Neural cell (in vitro differentiated cells): ENCODE data around the gene TMEM202. TPM values are rescaled to one million over a fixed set of nuclear protein-coding genes. Genes with fewer than 3 reads are reported as not detected.

ENCODE experiments used
- H2AFZ ChIP-seq: fragments of 200-600, 300-800 bp; sonication (generic), shearing (Covaris generic); 2 replicates; pipeline ENCODE4 v1.6.0; 2014; ENCODE audit warnings: low read depth, mild to moderate bottlenecking, antibody characterized with exemption, low read length, moderate library complexity
- H3F3A ChIP-seq: fragments of 200-600 bp; shearing (Covaris generic); 2 replicates; pipeline ENCODE4 v1.6.1; 2016; ENCODE audit warnings: mild to moderate bottlenecking, moderate library complexity, mixed read lengths, antibody characterized with exemption, low read length; ENCODE audit not compliant: insufficient read depth, poor library complexity, severe bottlenecking
- H3K27ac ChIP-seq: fragments of 200-600, 300-800 bp; sonication (generic), shearing (Covaris generic); 2 replicates; pipeline ENCODE4 v1.5.1; 2014; ENCODE audit warnings: mild to moderate bottlenecking, low read length, moderate library complexity
- H3K27me3 ChIP-seq: fragments of 300-800, 200-600 bp; sonication (generic), shearing (Covaris generic); 2 replicates; pipeline ENCODE4 v1.6.0; 2014; ENCODE audit warnings: mild to moderate bottlenecking, low read depth, low read length, moderate library complexity; ENCODE audit not compliant: insufficient read depth
- H3K36me3 ChIP-seq: fragments of 300-800, 200-600 bp; sonication (generic), shearing (Covaris generic); 2 replicates; pipeline ENCODE4 v1.5.1; 2014; ENCODE audit warnings: mild to moderate bottlenecking, antibody characterized with exemption, low read length, moderate library complexity; ENCODE audit not compliant: insufficient read depth
- H3K4me2 ChIP-seq: fragments of 300-800, 200-600 bp; sonication (generic), shearing (Covaris generic); 2 replicates; pipeline ENCODE4 v1.6.0; 2014; ENCODE audit warnings: mild to moderate bottlenecking, low read length
- H3K4me3 ChIP-seq: fragments of 300-800, 200-600 bp; sonication (generic), shearing (Covaris generic); 2 replicates; pipeline ENCODE4 v1.5.1; 2014; ENCODE audit warnings: mild to moderate bottlenecking, low read length, moderate library complexity
- H3K79me2 ChIP-seq: fragments of 200-600 bp; shearing (Covaris generic); replicated peaks from 2 replicates; pipeline ENCODE4 v1.6.0; 2014; ENCODE audit warnings: mild to moderate bottlenecking, low read length, moderate library complexity; ENCODE audit not compliant: insufficient read depth
- H3K9ac ChIP-seq: fragments of 300-800, 200-600 bp; sonication (generic), shearing (Covaris generic); 2 replicates; pipeline ENCODE4 v1.6.1; 2016; ENCODE audit warnings: mild to moderate bottlenecking, low read length, mixed read lengths
- H3K9me2 ChIP-seq: fragments of 200-600 bp; shearing (Covaris generic); 2 replicates; pipeline ENCODE4 v1.6.1; 2016; ENCODE audit warnings: mild to moderate bottlenecking, low read length, mixed read lengths; ENCODE audit not compliant: insufficient read depth
- H3K9me3 ChIP-seq: fragments of 200-600, 300-800 bp; sonication (generic), shearing (Covaris generic); 2 replicates; pipeline ENCODE4 v1.6.1; 2016; ENCODE audit warnings: mild to moderate bottlenecking, mixed run types, low read length, moderate library complexity, mixed read lengths
- H4K20me1 ChIP-seq: fragments of 200-600 bp; shearing (Covaris generic); 2 replicates; pipeline ENCODE4 v1.6.1; 2016; ENCODE audit warnings: mild to moderate bottlenecking, mixed run types; ENCODE audit not compliant: insufficient read depth
- EP300 ChIP-seq: fragments of 450-650 bp; conservative IDR thresholded peaks from 2 replicates; pipeline ENCODE4 v1.6.1; 2014; ENCODE audit warnings: antibody characterized with exemption, mild to moderate bottlenecking, moderate library complexity; ENCODE audit not compliant: poor library complexity, severe bottlenecking
- EZH2 ChIP-seq: fragments of 200-600, 300-800 bp; shearing (Covaris generic), sonication (generic); IDR thresholded peaks from 2 replicates; pipeline ENCODE4 v1.6.1; 2014; ENCODE audit warnings: antibody characterized with exemption, low read length, borderline replicate concordance, mild to moderate bottlenecking; ENCODE audit not compliant: insufficient read depth, poor library complexity, severe bottlenecking
- MXI1 ChIP-seq: fragments of 450-650 bp; conservative IDR thresholded peaks from 2 replicates; pipeline ENCODE4 v1.6.1; 2014; ENCODE audit warnings: antibody characterized with exemption, mild to moderate bottlenecking; ENCODE audit not compliant: poor library complexity, severe bottlenecking
- POLR2AphosphoS5 ChIP-seq: IDR thresholded peaks from 2 replicates; pipeline ENCODE4 v1.6.1; 2012
- RAD21 ChIP-seq: fragments of 450-650 bp; conservative IDR thresholded peaks from 2 replicates; pipeline ENCODE4 v1.6.1; 2014; ENCODE audit warnings: antibody characterized with exemption, mild to moderate bottlenecking, moderate library complexity
- REST ChIP-seq: IDR thresholded peaks from 2 replicates; pipeline ENCODE4 v1.6.1; 2012; ENCODE audit warnings: borderline replicate concordance
- SMC3 ChIP-seq: fragments of 450-650 bp; conservative IDR thresholded peaks from 2 replicates; pipeline ENCODE4 v1.6.1; 2014; ENCODE audit warnings: antibody characterized with exemption, mild to moderate bottlenecking, moderate library complexity; ENCODE audit not compliant: poor library complexity
- TAF1 ChIP-seq: IDR thresholded peaks from 2 replicates; pipeline ENCODE4 v1.6.1; 2012; ENCODE audit warnings: low read depth
- polyA plus RNA-seq: library from polyadenylated mRNA; depleted of rRNA; stranded (reverse); fragments of >200 nt; gene quantifications from 2 replicates; pipeline ENCODE4 v1.2.3, GENCODE V29; 2014
- TF ChIP-seq, protein P1 (sequence below): fragments of 450-650 bp; IDR thresholded peaks from 2 replicates; pipeline ENCODE4 v1.5.1; 2014; ENCODE audit warnings: antibody characterized with exemption, mild to moderate bottlenecking, moderate library complexity; ENCODE audit not compliant: poor library complexity, severe bottlenecking

TMEM202 gene
- polyA plus RNA-seq, 1 donor from 2014 or later, result not detected

GRCh38 chr15:72404841-72405240 lies 6.7 kb downstream of the TMEM202 start:
- TF ChIP-seq EP300 (no peak), RAD21 (no peak), SMC3 (no peak), TAF1 (no peak), POLR2AphosphoS5 (no peak), REST (no peak)
- TF ChIP-seq, protein P1, sequence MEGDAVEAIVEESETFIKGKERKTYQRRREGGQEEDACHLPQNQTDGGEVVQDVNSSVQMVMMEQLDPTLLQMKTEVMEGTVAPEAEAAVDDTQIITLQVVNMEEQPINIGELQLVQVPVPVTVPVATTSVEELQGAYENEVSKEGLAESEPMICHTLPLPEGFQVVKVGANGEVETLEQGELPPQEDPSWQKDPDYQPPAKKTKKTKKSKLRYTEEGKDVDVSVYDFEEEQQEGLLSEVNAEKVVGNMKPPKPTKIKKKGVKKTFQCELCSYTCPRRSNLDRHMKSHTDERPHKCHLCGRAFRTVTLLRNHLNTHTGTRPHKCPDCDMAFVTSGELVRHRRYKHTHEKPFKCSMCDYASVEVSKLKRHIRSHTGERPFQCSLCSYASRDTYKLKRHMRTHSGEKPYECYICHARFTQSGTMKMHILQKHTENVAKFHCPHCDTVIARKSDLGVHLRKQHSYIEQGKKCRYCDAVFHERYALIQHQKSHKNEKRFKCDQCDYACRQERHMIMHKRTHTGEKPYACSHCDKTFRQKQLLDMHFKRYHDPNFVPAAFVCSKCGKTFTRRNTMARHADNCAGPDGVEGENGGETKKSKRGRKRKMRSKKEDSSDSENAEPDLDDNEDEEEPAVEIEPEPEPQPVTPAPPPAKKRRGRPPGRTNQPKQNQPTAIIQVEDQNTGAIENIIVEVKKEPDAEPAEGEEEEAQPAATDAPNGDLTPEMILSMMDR, result no peak
- H3K4me3 ChIP-seq, result no peak overlapping the region
- no peaks in the 10 kb centered on the region for H3F3A ChIP-seq
- no peaks in the 10 kb centered on the region for H3K36me3 ChIP-seq
- no peak overlapping the region for H3K4me2 ChIP-seq
- H3K27me3 ChIP-seq, result peaks cover 38% of the 10 kb centered on the region
- no peaks in the 10 kb centered on the region for H3K9me3 ChIP-seq
- H3K9ac ChIP-seq, result no peak overlapping the region
- H3K79me2 ChIP-seq, result no peaks in the 10 kb centered on the region
- no peak overlapping the region for H2AFZ ChIP-seq
- no peaks in the 10 kb centered on the region for H3K9me2 ChIP-seq
- no peaks in the 10 kb centered on the region for H4K20me1 ChIP-seq
- no peak overlapping the region for H3K27ac ChIP-seq

GRCh38 chr15:72406936-72407335 lies 8.8 kb downstream of the TMEM202 start:
- Histone ChIP-seq H3K27me3 (peaks cover 36% of the 10 kb centered on the region), H3K79me2 (no peaks in the 10 kb centered on the region)

More at GRCh38 chr15:72406936-72407335, 8.8 kb downstream of the TMEM202 start:
- Histone ChIP-seq H2AFZ (no peak overlapping the region), H4K20me1 (no peaks in the 10 kb centered on the region), H3F3A (no peaks in the 10 kb centered on the region), H3K36me3 (no peaks in the 10 kb centered on the region), H3K9me2 (no peaks in the 10 kb centered on the region), H3K9me3 (no peaks in the 10 kb centered on the region), H3K4me2 (no peak overlapping the region), H3K9ac (no peak overlapping the region), H3K4me3 (no peak overlapping the region), H3K27ac (no peak overlapping the region)
- TF ChIP-seq, protein P1, result no peak
- TF ChIP-seq MXI1 (no peak), POLR2AphosphoS5 (no peak), REST (no peak), EP300 (no peak), TAF1 (no peak), EZH2 (no peak), SMC3 (no peak), RAD21 (no peak)
